DND-41 (cell line): ENCODE results near the gene ADGRF1.

ENCODE experiments used
- EZH2 ChIP-seq: IDR thresholded peaks from 3 replicates; pipeline ENCODE4 v1.6.1; 2012; ENCODE audit warnings: borderline replicate concordance, low read depth, mild to moderate bottlenecking, moderate library complexity, low read length, inconsistent platforms; ENCODE audit not compliant: severe bottlenecking
- TF ChIP-seq, protein P1 (sequence below): IDR thresholded peaks from 2 replicates; pipeline ENCODE4 v1.5.1; 2012; ENCODE audit warnings: borderline replicate concordance, low read length, moderate library complexity, mild to moderate bottlenecking; ENCODE audit not compliant: poor library complexity, severe bottlenecking; ENCODE audit errors: extremely low read depth

GRCh38 chr6:47086051-47086770 is 44.1 kb upstream of the ADGRF1 start:
- TF ChIP-seq, protein P1, sequence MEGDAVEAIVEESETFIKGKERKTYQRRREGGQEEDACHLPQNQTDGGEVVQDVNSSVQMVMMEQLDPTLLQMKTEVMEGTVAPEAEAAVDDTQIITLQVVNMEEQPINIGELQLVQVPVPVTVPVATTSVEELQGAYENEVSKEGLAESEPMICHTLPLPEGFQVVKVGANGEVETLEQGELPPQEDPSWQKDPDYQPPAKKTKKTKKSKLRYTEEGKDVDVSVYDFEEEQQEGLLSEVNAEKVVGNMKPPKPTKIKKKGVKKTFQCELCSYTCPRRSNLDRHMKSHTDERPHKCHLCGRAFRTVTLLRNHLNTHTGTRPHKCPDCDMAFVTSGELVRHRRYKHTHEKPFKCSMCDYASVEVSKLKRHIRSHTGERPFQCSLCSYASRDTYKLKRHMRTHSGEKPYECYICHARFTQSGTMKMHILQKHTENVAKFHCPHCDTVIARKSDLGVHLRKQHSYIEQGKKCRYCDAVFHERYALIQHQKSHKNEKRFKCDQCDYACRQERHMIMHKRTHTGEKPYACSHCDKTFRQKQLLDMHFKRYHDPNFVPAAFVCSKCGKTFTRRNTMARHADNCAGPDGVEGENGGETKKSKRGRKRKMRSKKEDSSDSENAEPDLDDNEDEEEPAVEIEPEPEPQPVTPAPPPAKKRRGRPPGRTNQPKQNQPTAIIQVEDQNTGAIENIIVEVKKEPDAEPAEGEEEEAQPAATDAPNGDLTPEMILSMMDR = no peak
- TF ChIP-seq EZH2 = no peak
